Epithelial cell of esophagus (primary cell): ENCODE measurements around the gene PERCC1.

Source experiments
- DNase-seq: peaks from one replicate; pipeline ENCODE4 v3.0.0; 2010; ENCODE audit warnings: low read depth
- H3K4me3 ChIP-seq: 2 replicates; pipeline ENCODE4 v1.5.1; 2011; ENCODE audit warnings: mild to moderate bottlenecking, low read length, control low read depth
- CTCF ChIP-seq: IDR thresholded peaks from 2 replicates; pipeline ENCODE4 v1.5.1; 2011; ENCODE audit warnings: low read depth, mild to moderate bottlenecking, low read length, control low read depth, inconsistent platforms; ENCODE audit not compliant: insufficient read depth; ENCODE audit errors: missing control alignments

PERCC1 gene

DNA sequence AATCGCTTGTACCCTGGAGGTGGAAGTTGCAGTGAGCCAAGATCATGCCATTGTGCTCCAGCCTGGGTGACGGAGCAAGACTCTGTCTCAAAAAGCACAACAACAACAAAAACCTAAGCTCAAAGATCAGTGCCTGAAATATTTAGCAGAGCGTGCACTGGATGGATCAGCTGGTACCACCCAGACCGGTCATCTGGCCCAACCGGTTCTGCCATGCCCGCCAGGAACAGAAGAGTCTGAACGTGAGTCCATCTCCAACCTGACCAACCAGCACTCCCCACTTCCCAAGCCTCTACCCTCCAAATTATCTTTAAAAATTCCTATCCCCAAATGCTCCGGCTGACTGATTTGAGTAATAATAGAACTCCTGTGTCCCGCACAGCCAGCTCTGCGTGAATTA is 8.8 kb upstream of the PERCC1 start:
- H3K4me3 ChIP-seq: no peak overlapping the region
- DNase-seq: no peak
- TF ChIP-seq CTCF: no peak

GRCh38 chr16:1424028-1424427 is 6.8 kb upstream of the PERCC1 start:
- no peak overlapping the region for H3K4me3 ChIP-seq
- TF ChIP-seq CTCF: no peak
- no peak for DNase-seq

DNA sequence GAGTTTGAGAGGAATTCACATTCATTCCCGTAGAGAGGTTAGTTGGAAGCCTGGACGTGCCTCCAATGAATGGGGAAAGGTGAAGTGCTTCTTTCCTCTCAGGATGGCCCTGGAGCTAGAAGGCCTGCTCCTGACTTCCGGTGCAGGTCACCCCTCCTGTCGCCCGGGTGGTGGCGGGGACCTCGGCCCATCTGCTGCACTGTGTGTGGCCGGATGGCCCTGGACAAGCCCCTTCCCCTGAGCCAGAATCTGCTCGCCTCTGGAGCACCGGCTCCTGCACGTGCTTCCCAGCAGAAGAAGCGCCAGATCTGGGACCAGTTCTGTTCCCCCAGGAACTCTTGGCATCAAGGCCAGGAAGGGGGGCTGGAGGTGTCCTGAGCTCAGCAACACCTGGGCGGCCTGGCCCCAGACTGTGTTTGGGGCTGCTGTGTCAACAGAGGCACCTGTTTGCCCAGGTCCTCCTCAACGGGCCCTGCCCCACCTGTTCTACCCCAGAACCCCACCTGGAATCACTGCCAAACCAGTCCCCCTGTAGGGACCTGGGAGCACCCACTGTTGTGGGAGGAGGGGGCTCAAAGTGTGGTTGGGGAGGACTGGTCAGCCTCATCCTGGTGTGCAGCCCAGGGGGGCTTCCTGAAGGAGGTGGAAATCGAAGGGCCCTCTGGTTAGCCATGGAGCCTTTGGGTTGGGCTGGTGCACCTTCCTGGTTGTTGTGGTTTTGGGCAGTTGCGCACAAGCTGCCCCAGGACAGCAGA is 5.1 kb upstream of the PERCC1 start:
- no peak for DNase-seq
- H3K4me3 ChIP-seq: no peak overlapping the region
- TF ChIP-seq CTCF: no peak

- TF ChIP-seq CTCF: no peak
- no peak for DNase-seq
- H3K4me3 ChIP-seq: no peak overlapping the region
These were observed 4.0 kb upstream of the PERCC1 start for GRCh38 chr16:1426734-1427471.

DNA sequence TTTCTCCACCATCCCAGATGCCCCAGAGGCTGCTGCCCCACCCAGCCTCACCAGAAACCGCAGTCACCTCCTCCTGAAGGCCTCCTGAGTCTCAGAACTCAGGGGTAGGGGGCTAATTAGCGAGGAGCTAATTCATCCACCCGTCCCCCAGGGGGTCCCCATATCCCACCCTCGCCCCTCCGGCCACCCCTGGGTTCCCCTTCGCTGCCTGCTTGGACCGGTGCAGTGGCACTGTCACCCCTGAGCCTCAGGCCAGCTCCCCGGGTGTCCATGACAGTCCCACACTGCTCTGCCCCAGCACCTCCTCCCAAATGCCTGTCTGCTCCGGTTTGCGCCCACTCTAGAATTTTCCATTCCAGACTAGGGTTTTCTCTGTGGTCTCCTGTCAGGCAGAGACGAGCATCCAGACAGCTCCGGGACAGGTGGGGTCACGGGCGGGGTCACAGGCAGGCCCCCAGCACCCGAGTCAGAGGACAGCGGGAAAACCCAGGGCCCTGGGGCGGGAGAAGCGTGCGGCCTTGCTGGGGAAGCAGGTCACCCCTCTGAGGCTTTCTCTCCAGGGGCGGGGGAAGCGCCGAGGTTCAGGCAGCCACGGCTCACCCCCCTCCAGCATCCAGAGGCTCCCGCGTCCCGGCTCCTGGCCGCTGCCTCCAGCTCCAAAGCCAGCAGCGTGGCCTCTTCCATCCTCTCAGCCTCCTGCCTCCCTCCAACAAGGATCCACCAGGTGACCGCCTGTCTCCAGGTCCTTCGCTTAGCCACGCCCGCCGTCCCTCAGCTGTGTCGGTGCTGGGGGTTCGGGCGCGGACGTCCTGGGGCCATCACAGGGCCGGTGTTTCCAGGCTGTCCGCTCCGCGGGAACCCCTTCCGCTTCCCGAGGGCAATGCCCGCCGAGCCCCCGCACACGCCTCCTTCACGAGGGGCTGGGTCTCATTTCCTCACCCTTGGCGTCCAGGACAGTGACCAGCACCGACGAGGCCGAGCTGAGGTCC is 3.1 kb upstream of the PERCC1 start:
- no peak for DNase-seq
- TF ChIP-seq CTCF: no peak
- H3K4me3 ChIP-seq: no peak overlapping the region

- no peak overlapping the region for H3K4me3 ChIP-seq
- peak; percentile 22 for TF ChIP-seq CTCF
- DNase-seq: no peak
These were observed 2.4 kb upstream of the PERCC1 start for GRCh38 chr16:1428511-1428910.
